H1 (cell line): ENCODE data around the gene CDC42BPB. TPM values are rescaled to one million over a fixed set of nuclear protein-coding genes. Genes with fewer than 3 reads are reported as not detected.

Experiments used
- CTCF ChIA-PET: fragments of 300-600 bp; sonication (Branson Sonifier 250); formaldehyde crosslinking; loops from one replicate; lab custom pipeline; 2021; ENCODE audit not compliant: partially characterized antibody; lab: Charles Lee
- POLR2A ChIA-PET: fragments of 300-600 bp; sonication (Branson Sonifier 250); formaldehyde crosslinking; loops from one replicate; lab custom pipeline; 2021; ENCODE audit warnings: inconsistent platforms; ENCODE audit not compliant: partially characterized antibody; lab: Charles Lee
- DNase-seq, 2 experiments: peaks; one replicate each; pipeline versions ENCODE4 v3.0.0 to v3.0.0-alpha.2; 2010 to 2022; ENCODE audit warnings: low spot score in 2 of 2, low read depth in 1 of 2, mixed read lengths in 1 of 2
- FAIRE-seq: peaks from 2 replicates; lab custom pipeline; 2011; peaks lifted over from hg19 to GRCh38; lab: Jason Lieb, UNC
- H2AFZ ChIP-seq: 2 replicates; pipeline ENCODE4 v1.8.1; 2012; ENCODE audit warnings: low read length, inconsistent platforms
- H2AK5ac ChIP-seq: 2 replicates; pipeline ENCODE4 v1.6.1; 2013; ENCODE audit warnings: low read depth, low read length
- H2BK120ac ChIP-seq: replicated peaks from 2 replicates; pipeline ENCODE3; 2013; ENCODE audit warnings: low read depth, low read length, inconsistent platforms
- H2BK12ac ChIP-seq: 2 replicates; pipeline ENCODE4 v1.6.1; 2013; ENCODE audit warnings: low read depth, low read length
- H2BK15ac ChIP-seq: 2 replicates; pipeline ENCODE4 v1.6.1; 2013; ENCODE audit warnings: low read length
- H2BK20ac ChIP-seq: 2 replicates; pipeline ENCODE4 v1.6.1; 2013; ENCODE audit warnings: low read length
- H2BK5ac ChIP-seq: 2 replicates; pipeline ENCODE4 v1.6.1; 2013; ENCODE audit warnings: low read depth, low read length
- H3K14ac ChIP-seq: 2 replicates; pipeline ENCODE4 v1.6.1; 2013; ENCODE audit warnings: inconsistent platforms; ENCODE audit not compliant: insufficient read length
- H3K18ac ChIP-seq: 2 replicates; pipeline ENCODE4 v1.6.1; 2013; ENCODE audit warnings: low read length; ENCODE audit errors: extremely low read depth
- H3K23ac ChIP-seq: 2 replicates; pipeline ENCODE4 v1.6.1; 2013; ENCODE audit warnings: inconsistent platforms; ENCODE audit not compliant: insufficient read length
- H3K23me2 ChIP-seq: 2 replicates; pipeline ENCODE4 v1.6.1; 2013; ENCODE audit warnings: low read depth, low read length
- H3K27ac ChIP-seq: 2 replicates; pipeline ENCODE4 v1.6.1; 2011; ENCODE audit warnings: low read depth, low read length, inconsistent platforms
- H3K27me3 ChIP-seq, 4 experiments: replicated peaks in 1 of 4; 1 replicate in 1 of 4; 2 replicates in 3 of 4; pipeline versions ENCODE4 v1.6.1 to v1.8.1; 2011 to 2013; ENCODE audit warnings: low read length in 3 of 4, mild to moderate bottlenecking in 3 of 4, inconsistent platforms in 2 of 4, mixed read lengths in 2 of 4, moderate library complexity in 1 of 4; ENCODE audit not compliant: control insufficient read depth in 3 of 4, insufficient read depth in 3 of 4; ENCODE audit errors: extremely low read depth in 1 of 4
- H3K36me3 ChIP-seq, 4 experiments: 2 replicates each; pipeline versions ENCODE4 v1.6.1 to v1.8.1; 2011 to 2013; ENCODE audit warnings: mild to moderate bottlenecking in 4 of 4, low read length in 3 of 4, moderate library complexity in 2 of 4, control low read depth in 1 of 4, inconsistent platforms in 1 of 4; ENCODE audit not compliant: insufficient read depth in 4 of 4, control insufficient read depth in 2 of 4
- H3K4ac ChIP-seq: replicated peaks from 2 replicates; pipeline ENCODE3; 2013; ENCODE audit warnings: low read length, low read depth, mixed read lengths, inconsistent platforms; ENCODE audit not compliant: insufficient read length
- H3K4me1 ChIP-seq, 4 experiments: replicated peaks in 1 of 4; 1 replicate in 1 of 4; 2 replicates in 3 of 4; pipeline versions ENCODE4 v1.6.1 to v1.8.1; 2011 to 2013; ENCODE audit warnings: low read length in 3 of 4, inconsistent platforms in 2 of 4, mixed read lengths in 1 of 4; ENCODE audit not compliant: insufficient read depth in 4 of 4, control insufficient read depth in 3 of 4
- H3K4me2 ChIP-seq, 2 experiments: 2 replicates each; pipeline versions ENCODE4 v1.6.1 to v1.8.1; 2011 to 2013; ENCODE audit warnings: low read depth in 2 of 2, low read length in 2 of 2, control low read depth in 1 of 2, inconsistent platforms in 1 of 2, mild to moderate bottlenecking in 1 of 2; ENCODE audit not compliant: insufficient read depth in 1 of 2
- H3K4me3 ChIP-seq, 4 experiments: fragments of 200-600, 300-600 bp in 1 of 4; sonication (generic), shearing (Covaris generic), sonication (Bioruptor Twin) in 1 of 4; 2 replicates each; pipeline versions ENCODE4 v1.5.1 to v1.8.1; 2011 to 2016; ENCODE audit warnings: low read length in 4 of 4, low read depth in 3 of 4, control low read depth in 2 of 4, inconsistent platforms in 2 of 4, mild to moderate bottlenecking in 2 of 4, mixed read lengths in 1 of 4, moderate library complexity in 1 of 4; ENCODE audit not compliant: insufficient read depth in 2 of 4; ENCODE audit errors: extremely low read depth in 1 of 4
- H3K56ac ChIP-seq: replicated peaks from 2 replicates; pipeline ENCODE3; 2013; ENCODE audit warnings: low read depth, mild to moderate bottlenecking, mixed read lengths, low read length, inconsistent platforms; ENCODE audit not compliant: insufficient read length
- H3K79me1 ChIP-seq: 2 replicates; pipeline ENCODE4 v1.6.1; 2013; ENCODE audit warnings: low read depth, low read length, control low read depth
- H3K79me2 ChIP-seq, 2 experiments: 2 replicates each; pipeline versions ENCODE4 v1.6.1 to v1.8.1; 2012 to 2013; ENCODE audit warnings: low read length in 2 of 2, mild to moderate bottlenecking in 2 of 2, inconsistent platforms in 1 of 2; ENCODE audit not compliant: insufficient read depth in 2 of 2, control insufficient read depth in 1 of 2
- H3K9ac ChIP-seq, 4 experiments: replicated peaks in 1 of 4; 1 replicate in 1 of 4; 2 replicates in 3 of 4; pipeline versions ENCODE4 v1.6.1 to v1.8.1; 2011 to 2013; ENCODE audit warnings: low read depth in 3 of 4, low read length in 3 of 4, control low read depth in 2 of 4, mild to moderate bottlenecking in 2 of 4, moderate library complexity in 2 of 4, inconsistent platforms in 1 of 4; ENCODE audit errors: extremely low read depth in 1 of 4
- H3K9me3 ChIP-seq, 2 experiments: 2 replicates each; pipeline versions ENCODE4 v1.6.1 to v1.8.1; 2012 to 2013; ENCODE audit warnings: mild to moderate bottlenecking in 2 of 2, moderate library complexity in 2 of 2, control low read depth in 1 of 2, inconsistent platforms in 1 of 2, low read depth in 1 of 2, low read length in 1 of 2, mixed read lengths in 1 of 2; ENCODE audit not compliant: insufficient read depth in 2 of 2
- H4K20me1 ChIP-seq, 2 experiments: replicated peaks in 1 of 2; 2 replicates each; pipeline versions ENCODE3 to v1.8.1; 2011 to 2013; ENCODE audit warnings: inconsistent platforms in 2 of 2, low read length in 2 of 2, mild to moderate bottlenecking in 1 of 2; ENCODE audit not compliant: insufficient read depth in 2 of 2, control insufficient read depth in 1 of 2
- H4K5ac ChIP-seq: 2 replicates; pipeline ENCODE4 v1.6.1; 2013; ENCODE audit warnings: low read length, low read depth, mixed read lengths, inconsistent platforms; ENCODE audit not compliant: insufficient read length
- H4K8ac ChIP-seq: 2 replicates; pipeline ENCODE4 v1.8.0; 2013; ENCODE audit warnings: mild to moderate bottlenecking, moderate library complexity, low read length, inconsistent platforms; ENCODE audit not compliant: insufficient read depth; ENCODE audit errors: extremely low read depth
- H4K91ac ChIP-seq: replicated peaks from 2 replicates; pipeline ENCODE3; 2013; ENCODE audit warnings: low read length, mixed read lengths, inconsistent platforms; ENCODE audit not compliant: insufficient read length
- ASH2L ChIP-seq: fragments of 200-600, 300-600 bp; sonication (generic); IDR thresholded peaks from one replicate; pipeline ENCODE4 v1.7.1; 2017; ENCODE audit warnings: low read length
- ATF3 ChIP-seq: IDR thresholded peaks from 2 replicates; pipeline ENCODE4 v1.6.1; 2011; ENCODE audit warnings: low read depth, mild to moderate bottlenecking, low read length; ENCODE audit not compliant: insufficient read depth
- CREB1 ChIP-seq: IDR thresholded peaks from 2 replicates; pipeline ENCODE4 v1.6.1; 2012; ENCODE audit warnings: inconsistent platforms
- PHF8 ChIP-seq: fragments of 200-600 bp; sonication (generic); conservative IDR thresholded peaks from 2 replicates; pipeline ENCODE4 v1.7.1; 2012; ENCODE audit warnings: low read depth, mild to moderate bottlenecking, inconsistent platforms, low read length, moderate library complexity
- WGBS, 2 experiments: shearing (Covaris generic) in 1 of 2; methylation state at CpG; one replicate each; pipeline versions ENCODE4 v1.1.6 to v1.1.7; 2013 to 2015; ENCODE audit warnings: low lambda C conversion rate in 2 of 2, mixed read lengths in 2 of 2, inconsistent platforms in 1 of 2, low coverage in 1 of 2, missing lambda C conversion rate in 1 of 2; ENCODE audit not compliant: insufficient replicate concordance in 2 of 2, insufficient coverage in 1 of 2, insufficient read length in 1 of 2; ENCODE audit errors: extremely low coverage in 1 of 2, missing lambda C conversion rate in 1 of 2; 5-methylcytosine and 5-hydroxymethylcytosine counted together
- polyA plus RNA-seq, 7 experiments: library from polyadenylated mRNA; depleted of rRNA in 3 of 7; stranded (reverse) in 5 of 7; unstranded in 2 of 7; fragments of >200 nt in 5 of 7; fragments of 200-250 nt in 2 of 7; gene quantifications; 1 replicate in 5 of 7; 2 replicates in 1 of 7; 4 replicates in 1 of 7; pipeline versions ENCODE4 v1.2.1 to v1.2.3, GENCODE V29; 2011 to 2013; ENCODE audit warnings: missing spikeins in 2 of 7, mixed read lengths in 2 of 7
- total RNA-seq: library from RNA; stranded (reverse); fragmentation: NEBNext Ultra II Directional; extraction: Animal tissue kit (Norgen Biotek cat#: 25700); gene quantifications from 2 replicates; pipeline ENCODE4 v1.2.1, GENCODE V29; 2021

The CDC42BPB gene
- total and polyA plus RNA-seq, 2 of the 8 experiments (the other 6 are each of a cell fraction or from before 2014, with no cell fraction given) = 51.2 to 88.2 TPM

- H2BK20ac ChIP-seq = no peak overlapping the region
- H3K14ac ChIP-seq = no peak overlapping the region
Measured at GRCh38 chr14:102984336-102985102, 72.8 kb downstream of the CDC42BPB start.

More at GRCh38 chr14:102984336-102985102, 72.8 kb downstream of the CDC42BPB start:
- TF ChIP-seq CREB1 = no peak
- no peak for TF ChIP-seq ATF3
- TF ChIP-seq ASH2L = no peak
- no peak for TF ChIP-seq PHF8
- no peaks in the 10 kb centered on the region for H3K27me3 ChIP-seq
- DNase-seq (no peak), FAIRE-seq (no peak)
- ChIA-PET POLR2A (interaction anchor here (1.5 kb wide), 1 partner anchor 15 kb away, joined by 3 read pairs; no protein-coding TSS in a partner anchor), CTCF (interaction anchor here (1.5 kb wide), 1 partner anchor 11 kb away, joined by 5 read pairs; no protein-coding TSS in a partner anchor)
- H3K9ac ChIP-seq = no peak overlapping the region
- H3K4ac ChIP-seq = no peak overlapping the region
- H3K18ac ChIP-seq = no peak overlapping the region
- no peak overlapping the region for H2AK5ac ChIP-seq
- 91% methylated on average over 19 of the region's 19 CpGs; no CpG with 5 or more reads in 1 of the 2 experiments for WGBS, 2 experiments
- H2BK5ac ChIP-seq = no peak overlapping the region
- H2BK12ac ChIP-seq = no peak overlapping the region
- H2BK120ac ChIP-seq = no peak overlapping the region
- peaks cover 0 to 3% of the 10 kb centered on the region in 2 experiments for H4K20me1 ChIP-seq
- H4K5ac ChIP-seq = no peak overlapping the region
- no peak overlapping the region for H4K91ac ChIP-seq
- no peaks in the 10 kb centered on the region for H3K79me1 ChIP-seq
- no peak overlapping the region for H2BK15ac ChIP-seq
- no peak overlapping the region for H3K23ac ChIP-seq
- H4K8ac ChIP-seq = no peak overlapping the region
- H3K23me2 ChIP-seq = no peaks in the 10 kb centered on the region
- peaks cover 0 to 2% of the 10 kb centered on the region in 2 experiments; a peak in 1 of 4 replicates for H3K79me2 ChIP-seq
- no peak overlapping the region for H3K4me2 ChIP-seq
- H3K27ac ChIP-seq = no peak overlapping the region
- no peak overlapping the region for H3K4me3 ChIP-seq
- H3K56ac ChIP-seq = no peak overlapping the region
- H3K4me1 ChIP-seq = no peaks in the 10 kb centered on the region
- H3K36me3 ChIP-seq = peaks cover 10 to 22% (median 17%) of the 10 kb centered on the region in 4 experiments
- H2AFZ ChIP-seq = no peak overlapping the region
- H3K9me3 ChIP-seq = 0 out of 4 replicates have a peak, but pooled peaks cover 0 to 5% of the 10 kb centered on the region in 2 experiments
